GM19463 (cell line): Measurements from ENCODE around the gene ITGAV.

ENCODE experiments used
- ATAC-seq: cut with Tn5 transposase; IDR thresholded peaks from one replicate; pipeline ENCODE4 v1.9.1; 2021; ENCODE audit warnings: mild to moderate bottlenecking, moderate library complexity; ENCODE audit not compliant: unreplicated experiment

ITGAV gene

DNA sequence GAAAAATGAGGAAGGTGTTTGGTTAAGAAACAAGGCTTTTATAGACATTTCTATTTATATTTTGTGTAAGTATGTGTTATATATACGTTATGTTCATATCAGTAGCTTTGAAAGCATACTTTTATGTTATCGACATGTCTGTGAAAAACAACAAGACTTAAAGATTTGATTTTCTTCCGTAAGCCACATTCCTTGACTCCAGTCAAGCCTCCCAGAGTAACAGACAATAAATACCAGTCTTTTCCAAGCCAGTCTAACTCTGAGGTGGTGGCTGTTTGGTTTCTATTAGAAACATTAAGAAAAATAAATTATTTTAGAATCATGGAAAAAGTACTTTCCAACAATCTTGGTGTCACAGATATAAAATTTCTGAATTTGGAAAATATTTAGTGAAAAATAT lies 16.3 kb upstream of the ITGAV start:
- ATAC-seq = no peak

DNA sequence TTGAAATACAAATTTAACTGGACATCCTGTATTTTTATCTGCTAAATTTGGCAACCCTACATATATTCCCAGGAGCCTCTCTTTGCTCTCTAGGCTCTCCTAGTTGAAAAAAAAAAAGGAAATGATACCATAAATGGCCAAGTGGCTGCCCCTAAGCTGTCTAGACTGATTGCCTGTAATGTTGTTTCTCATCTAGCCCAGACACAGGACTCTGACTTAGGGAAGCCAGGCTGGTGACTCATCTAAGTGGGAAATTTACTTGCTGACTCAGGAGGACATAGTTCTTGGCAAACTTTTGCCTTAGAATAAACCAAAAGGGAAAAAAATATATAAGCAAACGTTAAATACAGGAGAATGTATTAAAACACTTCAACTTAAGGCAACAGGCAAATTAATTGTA lies 14.6 kb upstream of the ITGAV start:
- peak; percentile 89 for ATAC-seq

DNA sequence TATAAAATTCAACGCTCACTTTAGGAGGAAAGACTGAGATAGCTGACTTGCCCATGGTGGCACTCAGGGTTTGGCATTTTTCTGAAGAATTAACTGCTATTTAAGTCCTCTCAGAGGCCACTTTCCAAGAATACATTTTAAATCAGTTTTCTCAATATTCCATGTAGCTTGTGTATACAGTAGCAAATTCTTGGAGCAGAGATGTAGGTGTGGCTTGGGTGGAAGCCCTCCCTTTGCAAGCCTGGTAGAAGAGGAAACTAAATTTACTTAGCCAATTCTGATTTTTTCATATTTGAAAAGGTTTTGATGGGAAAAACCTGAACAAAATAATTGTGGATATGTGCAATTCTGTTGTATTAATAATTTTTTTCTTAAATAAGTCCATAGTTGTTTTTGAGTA lies 14.0 kb upstream of the ITGAV start:
- no peak for ATAC-seq

DNA sequence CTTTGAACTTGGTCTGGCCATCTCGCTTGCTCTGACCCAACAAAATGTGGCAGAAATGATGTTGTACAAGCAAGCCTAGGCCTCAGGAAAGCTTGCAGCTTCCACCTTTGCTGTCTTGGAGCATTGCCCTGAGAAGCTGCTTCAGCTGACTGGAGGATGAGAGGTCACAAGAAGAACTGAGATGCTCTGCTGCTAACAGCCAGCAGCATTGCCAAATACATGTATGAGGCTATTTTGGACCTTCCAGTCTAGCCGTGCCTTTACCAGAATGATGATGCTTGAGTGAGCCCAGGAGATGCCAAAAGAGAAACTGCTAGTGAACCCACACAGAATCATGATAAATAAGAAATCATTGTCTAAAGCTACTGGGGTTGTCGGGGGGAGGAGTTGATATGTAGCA lies 13.2 kb upstream of the ITGAV start:
- ATAC-seq = no peak

DNA sequence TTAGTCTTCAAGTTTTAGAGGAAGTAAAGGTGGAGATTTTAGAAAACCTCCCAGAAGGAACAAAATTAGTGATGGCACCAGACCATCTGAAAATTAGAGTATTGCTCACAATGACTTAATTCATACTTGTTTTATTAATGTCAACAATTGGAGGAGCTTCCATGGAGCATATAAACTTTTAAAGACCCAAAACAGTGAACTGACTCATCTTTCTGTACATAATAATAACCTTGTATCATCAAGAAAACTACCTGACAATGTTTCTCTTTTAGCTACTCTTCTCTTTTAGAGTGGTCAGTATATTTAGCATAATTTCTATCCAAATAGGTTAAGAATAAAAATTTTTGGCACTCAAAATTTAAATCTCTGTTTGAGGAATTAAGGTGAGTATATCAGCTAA lies 7.2 kb upstream of the ITGAV start:
- ATAC-seq = no peak

DNA sequence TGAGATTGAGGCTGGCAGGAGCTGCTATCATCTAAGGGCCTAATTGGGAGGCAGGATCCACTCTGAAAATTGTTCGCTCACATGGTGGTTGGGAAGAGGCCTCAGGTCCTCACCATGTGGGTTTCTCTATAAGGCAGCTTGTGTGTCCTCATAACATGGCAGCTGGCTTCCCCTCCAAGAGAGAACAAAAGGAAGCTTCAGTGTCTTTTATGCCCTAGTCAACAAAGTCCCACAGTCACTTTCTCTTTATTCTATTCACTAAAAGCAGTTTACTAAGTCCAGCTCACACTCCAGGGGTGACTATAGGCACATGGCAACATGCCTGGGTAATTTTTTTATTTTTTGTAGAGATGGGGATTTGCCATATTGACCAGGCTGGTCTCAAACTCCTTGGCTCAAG lies 5.8 kb upstream of the ITGAV start:
- no peak for ATAC-seq

DNA sequence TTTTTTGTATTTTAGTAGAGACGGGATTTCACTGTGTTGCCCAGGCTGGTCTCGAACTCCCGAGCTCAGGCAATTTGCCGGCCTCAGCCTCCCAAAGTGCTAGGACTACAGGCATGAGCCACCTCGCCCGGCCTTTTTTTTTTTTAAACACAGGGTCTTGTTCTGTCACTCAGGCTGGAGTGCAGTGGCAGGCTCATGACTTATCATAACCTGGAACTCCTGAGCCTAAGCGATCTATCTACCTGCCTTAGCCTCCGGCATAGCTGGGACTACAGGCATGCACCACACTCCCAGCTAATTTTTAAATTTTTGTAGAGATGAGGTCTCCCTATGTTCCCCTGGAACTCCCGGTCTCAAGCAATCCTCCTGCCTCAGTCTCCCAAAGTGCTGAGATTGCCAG lies 1.4 kb upstream of the ITGAV start:
- ATAC-seq = no peak

DNA sequence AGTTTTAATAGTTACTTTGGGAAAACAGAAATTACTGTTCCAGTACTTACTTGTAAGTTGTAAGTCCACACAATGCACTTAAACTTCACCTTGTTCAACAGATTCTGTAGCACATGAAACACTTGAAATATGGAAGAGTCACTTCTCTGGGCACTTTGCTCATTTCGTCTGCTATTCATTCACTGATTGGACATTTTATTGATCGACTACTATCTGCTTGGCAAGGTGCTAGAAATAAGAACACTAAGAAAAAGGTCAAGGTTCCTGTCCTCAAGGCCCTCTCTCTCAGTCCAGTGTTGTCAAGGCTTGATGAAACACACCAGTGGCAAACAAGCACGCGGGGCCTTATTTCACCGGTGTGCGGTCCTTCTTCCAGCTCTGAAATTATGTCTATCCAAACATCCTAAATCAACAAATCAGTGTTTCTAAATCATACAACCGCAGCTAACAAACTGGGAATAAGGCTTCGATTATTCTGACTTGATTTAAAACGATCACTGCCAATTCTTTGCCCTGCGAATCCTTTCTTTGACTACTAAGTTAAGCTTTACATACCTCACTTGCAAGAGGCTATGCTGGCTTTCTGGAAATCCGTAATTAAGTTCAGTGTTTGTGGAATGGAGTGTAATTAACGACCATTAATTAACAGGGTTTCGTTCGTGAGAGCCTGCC lies 780 bp upstream of the ITGAV start:
- no peak for ATAC-seq

DNA sequence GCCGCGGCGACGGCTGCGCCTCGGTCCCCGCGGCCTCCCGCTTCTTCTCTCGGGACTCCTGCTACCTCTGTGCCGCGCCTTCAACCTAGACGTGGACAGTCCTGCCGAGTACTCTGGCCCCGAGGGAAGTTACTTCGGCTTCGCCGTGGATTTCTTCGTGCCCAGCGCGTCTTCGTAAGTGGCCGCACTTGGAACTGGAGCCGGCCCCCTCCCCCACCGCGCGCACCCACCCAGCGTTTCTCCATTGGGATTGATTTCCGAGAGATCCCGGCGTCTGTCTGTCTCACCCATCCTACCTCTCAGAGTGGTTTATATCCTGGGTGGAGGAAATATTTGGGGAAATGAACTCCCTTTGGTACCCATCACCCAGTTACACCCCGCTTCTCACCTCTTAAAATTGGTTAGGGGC lies 498 bp downstream of the ITGAV start:
- ATAC-seq = no peak

DNA sequence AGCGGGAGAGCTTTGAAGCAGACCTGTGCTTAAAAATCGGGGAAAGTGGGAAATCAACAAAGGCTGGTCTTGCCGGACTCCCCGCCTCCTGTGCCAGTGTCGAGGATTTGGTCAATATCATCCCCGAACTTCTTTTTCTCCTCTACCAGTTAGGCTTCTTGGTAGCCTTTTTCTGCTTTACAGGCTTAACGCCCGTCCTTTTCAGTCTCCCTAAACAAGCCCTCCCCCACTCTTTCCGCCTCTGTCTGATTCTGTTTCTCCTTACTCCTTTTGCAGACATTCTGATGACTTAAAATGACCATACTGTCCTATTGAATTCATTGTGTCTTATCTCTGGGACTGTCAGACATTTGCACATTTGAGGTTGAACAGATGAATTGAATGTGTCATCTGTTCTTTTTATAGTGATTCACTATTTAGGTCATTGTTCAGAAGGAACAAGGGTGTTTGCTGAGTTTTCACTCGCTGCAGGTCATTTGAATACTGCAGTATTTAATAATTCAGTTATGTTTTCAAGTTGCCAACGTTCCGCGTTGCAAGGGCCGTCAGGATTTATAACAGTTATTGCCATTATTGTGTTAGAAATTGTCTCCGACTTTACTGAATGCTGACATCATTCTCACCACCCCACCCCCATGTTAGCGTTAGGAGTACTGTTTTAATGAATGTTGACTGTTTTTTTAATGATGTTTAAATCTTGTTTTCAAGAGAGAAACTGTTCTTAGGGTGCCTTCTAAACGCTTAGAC lies 1.1 kb downstream of the ITGAV start:
- peak; percentile 8 for ATAC-seq

DNA sequence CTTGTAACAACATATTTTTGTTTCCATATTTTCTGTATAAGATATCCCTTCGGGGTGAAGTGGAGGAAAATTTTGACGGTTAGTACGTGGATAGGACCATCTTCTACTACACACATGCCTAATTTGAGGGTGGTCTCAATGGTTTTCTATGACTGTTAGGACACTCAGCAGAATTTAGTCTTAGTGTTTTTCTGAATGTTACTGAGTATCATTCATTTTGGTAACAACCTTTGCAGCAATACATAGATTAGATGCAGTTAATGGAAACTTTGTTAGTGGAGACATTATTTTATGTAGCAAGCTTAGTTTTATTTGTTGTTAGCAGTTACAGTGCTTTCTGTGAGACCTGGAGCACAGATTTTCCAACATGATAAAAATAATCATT lies 1.6 kb downstream of the ITGAV start:
- ATAC-seq = no peak

DNA sequence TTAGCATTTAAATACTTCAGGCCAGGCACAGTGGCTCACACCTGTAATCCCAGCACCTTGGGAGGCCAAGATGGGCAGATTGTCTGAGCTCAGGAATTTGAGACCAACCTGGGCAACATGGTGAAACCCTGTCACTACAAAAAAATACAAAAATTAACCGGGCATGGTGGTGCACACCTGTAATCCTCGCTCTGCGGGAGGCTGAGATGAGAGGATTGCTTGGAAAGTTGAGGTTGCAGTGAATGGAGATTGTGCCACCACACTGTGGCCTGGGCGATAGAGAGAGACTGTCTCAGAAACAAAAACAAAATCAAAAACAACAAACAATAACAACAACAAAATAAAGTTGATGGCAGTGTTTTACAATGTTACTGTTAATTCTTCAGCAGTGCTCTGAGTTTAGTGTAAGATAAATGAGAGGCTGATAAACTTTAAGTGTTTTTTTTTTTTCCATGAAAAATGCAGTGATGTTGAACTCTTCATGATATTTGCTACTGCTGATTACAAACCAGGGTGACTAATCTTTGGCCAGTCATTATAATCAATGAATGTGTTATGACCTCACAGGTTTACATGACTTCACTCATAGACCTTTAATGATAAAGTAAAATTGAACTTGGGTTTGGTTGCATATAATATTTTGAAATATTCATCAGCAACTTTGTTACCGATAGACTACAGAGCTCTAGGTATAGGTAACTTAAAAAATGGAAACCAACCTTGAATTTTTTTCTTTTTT lies 2.5 kb downstream of the ITGAV start:
- ATAC-seq = no peak

DNA sequence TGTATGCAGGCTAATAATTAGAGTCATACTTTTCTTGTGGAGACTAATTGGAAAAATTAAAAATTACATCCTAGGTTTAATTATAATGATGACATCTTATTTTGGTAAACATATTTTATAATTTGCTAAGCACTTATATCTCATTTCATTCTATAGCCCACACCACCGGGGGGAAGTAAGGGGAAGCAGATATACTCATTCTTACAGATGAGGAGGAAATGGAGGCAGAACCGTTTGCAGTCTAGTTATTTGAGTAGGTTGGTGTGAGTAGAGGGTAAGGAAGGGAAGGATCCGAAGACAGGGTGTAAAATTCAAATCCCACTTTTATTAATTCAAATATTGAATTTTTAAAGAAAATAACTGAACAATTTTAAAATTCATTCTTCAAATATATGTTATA lies 3.7 kb downstream of the ITGAV start:
- no peak for ATAC-seq

DNA sequence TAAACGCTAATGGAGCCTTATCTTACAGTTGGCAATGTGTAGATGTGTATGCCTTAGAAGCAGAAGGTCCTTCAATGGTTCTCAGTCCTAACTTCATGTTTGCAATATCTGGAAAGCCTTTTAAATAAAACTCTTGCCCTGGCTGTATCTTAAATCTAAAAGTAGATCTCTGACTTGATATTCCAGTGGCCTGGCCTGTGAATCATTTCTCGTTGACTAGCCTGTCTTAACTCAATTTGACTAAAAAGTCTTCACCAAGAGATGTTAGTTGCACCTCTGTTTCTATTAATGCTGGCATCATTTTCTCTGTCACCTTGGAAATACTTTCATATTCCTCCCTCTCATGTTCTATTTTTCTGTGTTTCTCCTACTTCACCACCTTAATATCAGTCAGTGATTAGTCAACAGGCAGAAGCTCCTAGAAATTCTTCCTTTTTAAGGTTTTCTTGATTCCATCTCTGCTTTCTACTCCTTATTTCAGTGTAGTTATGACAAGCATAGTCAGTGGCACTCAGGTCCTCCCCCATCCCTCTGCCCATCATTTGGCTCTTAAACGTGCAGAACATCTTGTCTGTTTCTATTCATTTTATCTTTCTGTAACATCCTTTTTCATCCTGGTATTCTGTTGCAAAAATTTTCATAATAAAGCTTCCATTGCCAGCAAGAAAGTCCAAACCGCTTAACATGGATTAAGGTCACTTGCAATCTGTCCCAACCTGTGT lies 4.3 kb downstream of the ITGAV start:
- ATAC-seq = no peak

DNA sequence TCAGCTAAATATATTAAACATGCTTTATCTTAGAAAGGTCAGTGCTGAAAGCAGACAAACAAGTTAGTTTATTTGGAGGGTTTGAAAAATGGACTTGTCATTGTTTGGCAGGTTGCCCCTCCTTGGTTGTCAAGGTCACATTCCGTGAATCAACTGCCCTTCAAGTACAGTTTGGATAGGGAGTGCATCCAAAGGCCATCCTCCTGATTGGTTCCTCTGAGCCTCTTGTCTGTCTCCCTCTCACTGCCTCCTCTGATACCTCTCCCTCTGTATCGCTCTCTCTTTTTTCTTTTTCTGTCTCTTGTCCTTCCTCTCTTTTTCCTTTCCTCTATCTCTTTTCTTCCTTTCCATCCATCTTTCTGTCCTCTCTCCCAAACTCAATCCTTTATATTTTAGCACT lies 5.4 kb downstream of the ITGAV start:
- ATAC-seq = no peak

DNA sequence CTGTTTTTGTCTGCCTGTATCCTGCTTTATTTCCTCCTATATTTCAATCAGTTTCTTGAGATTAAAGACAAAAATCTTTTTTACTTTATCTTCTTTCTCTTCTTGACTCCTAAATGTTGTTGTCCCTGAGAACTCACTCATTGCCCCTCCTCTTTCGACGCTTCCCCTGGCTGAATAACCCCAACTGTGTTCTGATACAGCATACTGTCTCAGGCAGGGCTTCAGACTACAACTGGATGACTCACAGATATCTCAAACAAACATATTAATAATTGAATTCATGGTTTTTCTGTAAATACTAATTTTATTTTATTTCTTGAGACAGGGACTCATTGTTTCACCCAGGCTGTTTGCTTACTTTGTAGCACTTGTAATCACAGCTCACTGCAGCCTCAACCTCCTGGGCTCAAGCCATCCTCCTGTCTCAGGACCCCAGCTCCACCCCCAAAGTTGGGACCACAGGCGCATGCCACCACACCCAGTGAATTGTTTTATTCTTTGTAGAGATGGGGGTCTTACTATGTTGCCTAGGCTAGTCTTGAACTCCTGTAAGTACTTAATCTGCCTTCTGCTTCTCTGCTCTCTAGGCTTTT lies 9.4 kb downstream of the ITGAV start:
- no peak for ATAC-seq

DNA sequence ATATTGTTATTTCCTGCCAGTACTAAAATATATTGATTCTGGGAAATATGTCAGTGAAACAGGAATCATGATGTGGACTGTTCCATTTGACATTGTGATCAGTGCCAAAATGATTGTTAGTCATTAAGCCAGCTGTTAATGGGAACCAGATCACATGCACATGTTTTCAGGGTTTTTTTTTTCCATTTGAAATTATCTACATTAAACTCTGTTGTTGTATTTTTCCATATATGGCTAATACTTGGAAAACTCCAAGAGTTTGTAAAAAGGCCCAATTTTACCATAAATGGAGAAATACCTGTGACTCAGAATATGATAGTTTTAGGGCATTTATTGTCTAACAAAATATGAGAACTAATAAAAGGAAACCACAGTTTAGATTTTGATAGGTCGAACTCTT lies 13.4 kb downstream of the ITGAV start:
- no peak for ATAC-seq

DNA sequence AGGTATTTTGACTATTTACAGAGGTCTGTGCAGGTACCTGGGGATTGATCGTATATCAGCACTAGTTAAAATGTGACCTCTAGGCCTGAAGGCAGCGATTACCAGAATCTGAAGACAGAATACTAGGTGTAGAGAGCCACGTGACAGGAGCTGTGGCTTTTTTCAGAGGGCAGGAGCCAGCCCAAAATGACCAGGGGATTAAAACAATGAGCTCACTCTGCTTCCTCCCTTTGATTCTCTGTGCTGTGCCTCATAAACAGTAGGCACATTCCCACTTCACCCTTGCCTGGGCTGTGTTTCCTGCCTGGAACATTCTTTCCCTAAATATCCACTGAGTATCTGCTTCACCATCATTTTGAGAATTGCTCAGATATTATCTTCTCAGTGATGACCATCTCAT lies 15.2 kb downstream of the ITGAV start:
- no peak for ATAC-seq

DNA sequence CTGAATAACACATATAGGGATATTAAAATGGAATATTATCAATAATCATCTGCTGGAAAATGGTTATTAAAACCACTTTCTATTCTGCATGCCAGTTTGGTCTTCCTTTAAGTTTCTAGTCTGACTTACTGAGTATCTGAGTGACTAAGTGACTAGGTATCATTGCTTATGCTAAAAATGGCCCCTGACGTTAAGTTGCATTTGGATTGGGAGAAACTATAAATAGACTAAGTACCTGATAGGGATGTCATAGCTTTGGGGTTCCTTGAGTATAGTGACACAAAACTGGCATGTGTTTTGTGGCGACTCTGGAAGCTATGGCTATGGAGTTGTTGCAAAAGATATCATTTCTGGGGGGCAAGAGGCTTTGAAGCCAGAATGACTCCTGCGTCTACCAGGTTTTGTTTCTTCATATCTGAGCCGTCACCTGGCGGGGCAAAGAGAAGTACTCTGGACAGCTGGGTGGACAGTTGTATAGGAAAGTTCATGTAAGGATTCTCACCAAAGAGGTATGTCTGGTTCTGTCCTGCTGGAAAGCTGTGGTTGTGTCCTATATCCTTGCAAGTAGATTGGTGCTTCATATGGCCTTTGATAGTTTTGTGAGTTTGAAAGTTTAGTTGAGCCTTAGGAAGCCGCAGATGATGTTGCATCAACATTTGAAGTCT lies 17.9 kb downstream of the ITGAV start:
- ATAC-seq = no peak

DNA sequence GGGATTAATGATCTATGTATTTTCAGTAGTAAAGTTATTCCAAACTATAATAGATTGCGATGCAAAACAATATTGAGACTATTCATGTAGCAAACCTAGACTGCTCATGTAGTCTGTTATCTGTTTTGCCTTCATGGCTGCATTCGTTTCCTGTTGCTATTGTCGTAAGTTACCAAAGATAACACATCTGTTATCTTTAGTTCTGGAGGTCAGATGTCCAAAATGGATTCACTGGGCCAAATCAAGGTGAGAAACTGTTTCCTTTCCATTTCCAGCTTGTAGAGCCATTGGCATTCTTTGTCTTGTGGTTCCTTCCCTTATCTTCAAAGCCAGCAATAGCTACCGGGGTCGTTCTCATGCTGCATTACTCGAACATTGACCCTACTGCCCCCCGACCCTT lies 20.9 kb downstream of the ITGAV start:
- no peak for ATAC-seq

DNA sequence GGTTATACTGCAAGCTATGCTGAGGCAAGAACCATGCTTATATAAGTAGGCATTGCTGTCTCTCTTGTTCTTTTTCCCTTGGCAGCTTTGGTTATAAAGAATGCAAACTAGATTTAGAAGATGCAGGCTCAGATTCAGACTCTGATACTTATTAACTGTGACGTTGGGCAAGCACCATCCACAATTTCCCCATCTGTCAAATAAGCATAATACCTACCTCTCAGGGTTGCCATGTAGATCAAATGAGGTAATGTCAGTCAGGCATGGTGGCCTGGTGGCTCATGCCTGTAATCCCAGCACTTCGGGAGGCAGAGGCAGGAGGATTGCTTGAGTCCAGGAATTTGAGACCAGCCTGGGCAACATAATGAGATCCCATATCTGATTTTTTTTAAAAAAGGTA lies 21.7 kb downstream of the ITGAV start:
- no peak for ATAC-seq
